Measurements from ENCODE around the gene FBXL5.

GRCh38 chr4:15667006-15667405 is 11.8 kb upstream of the FBXL5 start:
- no peak for TF ChIP-seq CTCF (IDR thresholded peaks at IDR 0.05)
- no peak for TF ChIP-seq POLR2A (IDR thresholded peaks at IDR 0.05)

Data from breast epithelium (tissue), 3 donors.